ENCODE data around the gene DGKD.

Gene DGKD

DNA sequence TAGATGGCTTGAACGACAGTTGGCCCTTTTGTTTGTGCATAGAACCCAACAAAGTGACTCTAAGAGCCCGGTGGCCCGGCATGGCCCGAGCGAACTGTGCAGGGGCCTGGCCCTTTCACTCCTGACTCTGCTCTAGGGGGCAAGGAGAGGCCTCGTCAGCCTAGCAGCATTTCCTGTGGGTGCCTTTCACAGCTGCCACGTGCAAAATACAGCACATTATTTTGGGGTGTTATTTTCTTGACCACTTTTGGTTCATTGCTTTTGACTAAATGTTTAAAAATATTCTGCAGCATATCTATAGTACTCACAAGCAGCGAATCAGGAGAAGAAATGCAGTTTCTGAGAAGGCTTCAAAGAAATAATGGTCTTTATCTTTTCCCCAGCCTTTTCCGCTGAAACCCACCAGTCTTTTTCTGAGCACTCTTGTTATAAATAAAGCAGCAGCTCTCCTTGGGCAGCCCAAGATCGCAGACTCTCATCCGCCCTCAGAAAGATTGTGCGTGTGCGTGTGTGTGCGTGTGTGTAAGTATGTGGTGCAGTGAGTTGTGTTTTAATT, 31.3 kb downstream of the DGKD start:
- H3K36me3 ChIP-seq = peaks cover 38% of the 10 kb centered on the region
- TF ChIP-seq, protein P1, sequence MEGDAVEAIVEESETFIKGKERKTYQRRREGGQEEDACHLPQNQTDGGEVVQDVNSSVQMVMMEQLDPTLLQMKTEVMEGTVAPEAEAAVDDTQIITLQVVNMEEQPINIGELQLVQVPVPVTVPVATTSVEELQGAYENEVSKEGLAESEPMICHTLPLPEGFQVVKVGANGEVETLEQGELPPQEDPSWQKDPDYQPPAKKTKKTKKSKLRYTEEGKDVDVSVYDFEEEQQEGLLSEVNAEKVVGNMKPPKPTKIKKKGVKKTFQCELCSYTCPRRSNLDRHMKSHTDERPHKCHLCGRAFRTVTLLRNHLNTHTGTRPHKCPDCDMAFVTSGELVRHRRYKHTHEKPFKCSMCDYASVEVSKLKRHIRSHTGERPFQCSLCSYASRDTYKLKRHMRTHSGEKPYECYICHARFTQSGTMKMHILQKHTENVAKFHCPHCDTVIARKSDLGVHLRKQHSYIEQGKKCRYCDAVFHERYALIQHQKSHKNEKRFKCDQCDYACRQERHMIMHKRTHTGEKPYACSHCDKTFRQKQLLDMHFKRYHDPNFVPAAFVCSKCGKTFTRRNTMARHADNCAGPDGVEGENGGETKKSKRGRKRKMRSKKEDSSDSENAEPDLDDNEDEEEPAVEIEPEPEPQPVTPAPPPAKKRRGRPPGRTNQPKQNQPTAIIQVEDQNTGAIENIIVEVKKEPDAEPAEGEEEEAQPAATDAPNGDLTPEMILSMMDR (IDR thresholded peaks at IDR 0.05) = no peak
- no peak overlapping the region for H3K4me3 ChIP-seq (ENCODE audit: low read depth in 1 of 2, low read length in 1 of 2)
- H3K9me3 ChIP-seq = no peaks in the 10 kb centered on the region
- H3K27me3 ChIP-seq = no peaks in the 10 kb centered on the region
- H3K27ac ChIP-seq = peak overlapping the region; percentile 46
- peaks cover 12 to 15% of the 10 kb centered on the region in 2 experiments for H3K4me1 ChIP-seq (ENCODE audit: control insufficient read depth in 1 of 2, insufficient read depth in 1 of 2, low read depth in 1 of 2, low read length in 1 of 2)

DNA sequence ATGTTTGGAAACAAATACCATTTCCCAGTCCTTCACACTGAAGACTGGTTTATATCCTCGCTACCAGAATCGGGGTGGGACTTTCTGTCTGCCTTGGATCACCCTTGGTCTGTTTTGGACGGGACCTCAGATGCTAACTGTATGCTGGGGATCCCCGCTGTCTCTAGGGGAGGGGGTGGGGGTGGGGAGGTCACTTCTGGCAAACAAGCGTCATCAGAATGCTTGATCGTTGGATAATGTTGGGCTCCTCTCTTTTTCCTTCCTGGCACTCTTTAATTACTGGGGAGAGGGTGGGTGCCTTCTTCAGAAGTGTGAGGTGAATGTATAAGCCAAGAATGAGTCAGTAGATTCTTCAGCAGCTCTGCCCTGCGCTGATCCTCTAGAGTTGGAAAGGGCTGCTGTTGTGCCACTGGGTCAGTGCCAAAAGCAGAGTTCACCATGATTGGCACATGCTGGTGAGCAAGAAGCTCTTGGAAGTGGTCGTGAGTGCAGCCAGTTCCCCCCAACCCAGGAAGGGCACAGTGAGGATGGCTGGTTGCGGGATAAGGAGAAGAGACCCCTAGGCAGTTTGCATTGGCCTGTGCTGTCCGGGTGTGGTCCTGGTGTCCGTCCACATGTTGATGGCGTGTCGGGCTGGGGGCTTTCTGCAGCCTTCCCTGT, 32.2 kb downstream of the DGKD start:
- TF ChIP-seq, protein P1 (IDR thresholded peaks at IDR 0.05) = no peak
- no peak overlapping the region for H3K27ac ChIP-seq
- H3K27me3 ChIP-seq = no peaks in the 10 kb centered on the region
- peaks cover 9 to 12% of the 10 kb centered on the region in 2 experiments for H3K4me1 ChIP-seq (ENCODE audit: control insufficient read depth in 1 of 2, insufficient read depth in 1 of 2, low read depth in 1 of 2, low read length in 1 of 2)
- H3K36me3 ChIP-seq = peaks cover 47% of the 10 kb centered on the region
- no peaks in the 10 kb centered on the region for H3K9me3 ChIP-seq
- H3K4me3 ChIP-seq (ENCODE audit: low read depth in 1 of 2, low read length in 1 of 2) = no peak overlapping the region

DNA sequence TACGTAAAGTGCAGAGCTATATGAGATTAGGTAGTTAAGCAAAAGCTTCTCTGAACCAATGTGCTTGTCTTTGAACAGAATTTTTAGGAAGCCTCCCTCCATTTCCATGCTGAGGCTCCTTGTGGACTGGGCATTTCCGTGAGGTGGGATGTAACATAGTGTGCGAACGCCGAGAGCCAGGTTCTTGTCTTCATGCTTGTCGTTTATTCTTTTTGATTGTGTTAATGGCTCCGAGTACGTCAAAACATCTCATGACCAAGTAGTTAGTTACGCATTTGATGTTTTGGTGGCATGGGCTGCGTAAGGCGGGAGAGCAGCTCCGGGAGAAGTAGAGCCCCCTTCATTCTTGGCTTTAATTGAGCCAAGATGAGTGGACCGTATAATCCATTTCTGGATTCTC, 32.9 kb downstream of the DGKD start:
- Histone ChIP-seq H3K36me3 (peaks cover 53% of the 10 kb centered on the region), H3K9me3 (no peaks in the 10 kb centered on the region), H3K27ac (no peak overlapping the region), H3K27me3 (no peaks in the 10 kb centered on the region), H3K4me1 (ENCODE audit: control insufficient read depth in 1 of 2, insufficient read depth in 1 of 2, low read depth in 1 of 2, low read length in 1 of 2) (peaks cover 9 to 12% of the 10 kb centered on the region in 2 experiments), H3K4me3 (ENCODE audit: low read depth in 1 of 2, low read length in 1 of 2) (no peak overlapping the region)
- TF ChIP-seq, protein P1 (IDR thresholded peaks at IDR 0.05) = no peak

DNA sequence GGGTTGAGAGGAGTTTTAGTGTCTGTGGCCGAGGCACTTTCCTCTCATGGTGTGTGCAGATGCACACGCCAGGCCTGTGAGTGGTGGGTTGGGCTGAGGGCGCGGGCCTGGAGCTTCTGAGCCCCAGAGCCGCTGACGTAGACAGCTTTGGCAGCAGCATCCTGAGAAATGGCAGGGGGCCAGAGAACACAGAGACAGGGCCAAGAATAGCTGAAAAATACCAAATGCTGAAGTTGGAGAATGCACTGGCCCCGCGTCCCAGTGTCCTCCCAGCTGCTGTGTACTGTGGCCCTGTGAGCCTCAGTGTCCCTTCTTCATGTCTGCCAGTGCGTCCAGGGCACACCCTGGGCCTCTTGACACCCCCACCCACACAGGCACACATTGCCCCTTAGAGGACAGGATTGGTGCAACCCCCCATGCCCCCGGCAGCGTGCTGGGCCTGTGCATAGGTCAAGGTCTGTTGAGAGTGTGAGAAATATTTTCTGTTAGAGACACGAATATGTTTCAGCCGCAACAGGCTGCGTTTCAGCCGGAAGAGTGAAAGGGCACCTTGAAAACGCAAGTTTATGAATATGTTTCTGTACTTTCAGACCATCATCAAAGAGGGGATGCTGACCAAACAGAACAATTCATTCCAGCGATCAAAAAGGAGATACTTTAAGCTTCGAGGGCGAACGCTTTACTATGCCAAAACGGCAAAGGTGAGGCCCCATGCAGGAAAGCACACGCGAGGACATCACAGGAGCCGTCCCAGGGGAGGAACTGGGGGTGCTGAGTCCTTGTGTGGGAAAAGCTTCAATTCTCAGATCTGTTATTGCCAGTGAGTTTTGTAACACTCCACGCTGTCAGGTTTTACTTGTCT, 33.6 kb downstream of the DGKD start:
- H3K4me3 ChIP-seq (ENCODE audit: low read depth in 1 of 2, low read length in 1 of 2) = no peak overlapping the region
- H3K36me3 ChIP-seq = peaks cover 56% of the 10 kb centered on the region
- TF ChIP-seq, protein P1 (IDR thresholded peaks at IDR 0.05) = no peak
- H3K4me1 ChIP-seq (ENCODE audit: control insufficient read depth in 1 of 2, insufficient read depth in 1 of 2, low read depth in 1 of 2, low read length in 1 of 2) = peaks cover 9 to 12% of the 10 kb centered on the region in 2 experiments
- no peaks in the 10 kb centered on the region for H3K27me3 ChIP-seq
- no peak overlapping the region for H3K27ac ChIP-seq
- no peaks in the 10 kb centered on the region for H3K9me3 ChIP-seq

DNA sequence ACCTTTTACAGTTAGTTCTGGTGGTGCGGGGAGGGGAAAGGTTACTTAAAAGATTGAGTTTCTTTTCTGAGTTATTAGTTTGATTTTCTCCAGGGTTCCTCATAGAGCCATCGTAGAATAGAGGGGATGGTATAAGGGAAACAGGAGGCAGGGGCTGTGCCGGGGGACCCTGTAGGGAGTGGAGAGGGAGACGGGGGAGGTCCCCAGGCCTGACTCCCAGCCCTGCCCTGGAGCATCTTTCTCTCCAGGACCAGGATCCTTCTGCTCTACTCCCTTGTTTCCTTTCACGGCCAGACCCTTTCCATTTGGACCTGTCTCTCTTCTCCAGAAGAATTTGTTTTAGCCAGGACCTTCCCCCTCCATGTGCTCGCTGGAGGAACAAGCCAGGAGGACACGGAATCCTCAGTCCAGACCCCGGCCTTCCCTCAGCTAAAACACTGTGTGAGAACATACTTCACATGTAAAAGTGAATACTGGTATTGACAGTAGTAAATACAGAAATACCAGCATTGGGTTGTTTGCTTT, 35.4 kb downstream of the DGKD start:
- peaks cover 7 to 11% of the 10 kb centered on the region in 2 experiments for H3K4me1 ChIP-seq (ENCODE audit: control insufficient read depth in 1 of 2, insufficient read depth in 1 of 2, low read depth in 1 of 2, low read length in 1 of 2)
- H3K27ac ChIP-seq = no peak overlapping the region
- TF ChIP-seq, protein P1 (IDR thresholded peaks at IDR 0.05) = no peak
- peaks cover 60% of the 10 kb centered on the region for H3K36me3 ChIP-seq
- H3K9me3 ChIP-seq = no peaks in the 10 kb centered on the region
- H3K27me3 ChIP-seq = no peaks in the 10 kb centered on the region
- no peak overlapping the region for H3K4me3 ChIP-seq (ENCODE audit: low read depth in 1 of 2, low read length in 1 of 2)
